ENCODE data around the gene ASB10.

The ASB10 gene

DNA sequence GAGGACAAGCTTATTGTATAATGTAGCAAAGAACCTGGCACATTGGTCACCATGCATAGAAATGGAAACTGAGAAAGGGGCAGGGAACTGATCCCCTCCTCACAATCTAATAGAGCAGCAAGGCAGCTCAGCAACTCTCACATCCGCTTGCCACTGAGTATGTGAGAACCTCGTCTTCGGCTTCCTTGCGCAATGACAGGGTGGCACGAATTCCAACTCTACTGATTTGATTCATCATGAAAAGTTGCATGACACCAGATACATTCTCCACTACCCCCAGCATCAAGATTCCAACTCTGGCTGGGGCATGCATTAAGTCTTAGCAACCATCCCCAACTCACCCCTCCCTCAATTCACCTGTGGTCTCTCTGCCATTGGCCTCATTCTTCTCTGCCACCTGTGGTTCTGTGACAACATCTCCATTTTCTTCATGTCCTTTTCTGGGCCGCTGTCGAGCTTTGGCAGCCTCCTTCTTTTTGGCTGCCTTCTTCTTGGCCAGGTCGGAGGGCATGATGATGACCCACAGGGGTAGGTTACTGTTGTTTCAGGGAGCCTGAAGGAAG lies 39.0 kb upstream of the ASB10 start:
- H3K9me3 Mint-ChIP-seq: no peaks in the 10 kb centered on the region
- H3K36me3 Mint-ChIP-seq (ENCODE audit: low read depth): peaks cover 55% of the 10 kb centered on the region
- H3K27ac Mint-ChIP-seq: peak overlapping the region; percentile 93
- peak overlapping the region; percentile 96 for H3K4me3 Mint-ChIP-seq
- H3K27me3 Mint-ChIP-seq: peaks cover 1% of the 10 kb centered on the region
- peaks cover 37% of the 10 kb centered on the region for H3K4me1 Mint-ChIP-seq (ENCODE audit: low read depth)
- intact Hi-C loops (cut with micrococcal nuclease): loop anchor here (2.0 to 5.0 kb wide), 2 partner anchors 19 to 126 kb away; no protein-coding TSS in a partner anchor

DNA sequence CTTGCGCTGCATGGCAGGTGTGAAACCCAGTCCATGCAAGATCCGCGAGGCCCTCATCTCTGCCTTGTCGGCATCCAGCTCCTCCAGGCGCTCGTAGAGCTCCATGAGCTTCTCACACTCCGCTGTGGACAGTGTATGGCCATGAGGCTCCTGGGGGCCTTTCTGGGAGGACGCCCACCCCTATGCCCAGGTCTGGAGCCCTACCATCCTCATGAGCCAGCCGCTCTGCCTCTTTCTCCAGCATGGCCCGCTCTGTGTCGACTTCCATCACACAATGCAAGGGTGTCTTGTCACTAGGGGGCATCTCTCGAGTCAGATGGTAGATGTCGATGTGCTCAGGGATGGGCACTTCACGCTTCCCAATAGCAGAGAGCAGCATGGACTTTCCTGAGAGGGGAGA lies 36.7 kb upstream of the ASB10 start:
- Mint-ChIP-seq H3K4me1 (ENCODE audit: low read depth) (peaks cover 37% of the 10 kb centered on the region), H3K9me3 (no peaks in the 10 kb centered on the region), H3K4me3 (no peak overlapping the region), H3K36me3 (ENCODE audit: low read depth) (peaks cover 78% of the 10 kb centered on the region), H3K27ac (no peak overlapping the region), H3K27me3 (no peaks in the 10 kb centered on the region)
- intact Hi-C loops (cut with micrococcal nuclease): no loop called here

GRCh38 chr7:151218170-151218569 lies 31.1 kb upstream of the ASB10 start:
- Mint-ChIP-seq H3K9me3 (no peaks in the 10 kb centered on the region), H3K4me1 (ENCODE audit: low read depth) (no peaks in the 10 kb centered on the region), H3K4me3 (no peak overlapping the region), H3K27me3 (no peaks in the 10 kb centered on the region), H3K36me3 (ENCODE audit: low read depth) (peaks cover 95% of the 10 kb centered on the region), H3K27ac (no peak overlapping the region)
- intact Hi-C loops (cut with micrococcal nuclease): no loop called here

DNA sequence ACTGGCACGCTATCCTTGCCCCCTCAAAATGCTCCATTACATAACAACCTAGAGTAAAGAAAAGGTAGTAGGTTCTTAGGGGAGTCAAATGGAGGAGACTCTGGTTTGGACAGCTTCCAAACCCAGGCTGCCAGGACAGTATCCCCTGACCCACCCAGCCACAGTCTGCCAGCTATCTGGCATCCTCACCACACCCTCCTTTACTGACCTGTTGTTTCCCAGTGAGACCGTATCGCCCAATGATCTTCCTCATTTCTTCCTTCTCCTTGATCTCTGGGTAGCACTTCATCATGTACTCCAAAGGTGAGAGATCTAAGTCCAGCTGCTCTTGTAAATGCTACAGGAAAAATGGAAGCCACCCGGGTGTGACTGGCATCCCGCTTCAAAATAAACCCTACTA lies 28.3 kb upstream of the ASB10 start:
- Mint-ChIP-seq H3K27ac (no peak overlapping the region), H3K4me3 (no peak overlapping the region), H3K27me3 (no peaks in the 10 kb centered on the region), H3K36me3 (ENCODE audit: low read depth) (peaks cover 90% of the 10 kb centered on the region), H3K4me1 (ENCODE audit: low read depth) (no peaks in the 10 kb centered on the region), H3K9me3 (no peaks in the 10 kb centered on the region)
- intact Hi-C loops (cut with micrococcal nuclease): no loop called here

- Mint-ChIP-seq H3K4me1 (ENCODE audit: low read depth) (no peaks in the 10 kb centered on the region), H3K4me3 (no peak overlapping the region), H3K36me3 (ENCODE audit: low read depth) (peaks cover 75% of the 10 kb centered on the region), H3K27me3 (peaks cover 2% of the 10 kb centered on the region), H3K27ac (no peak overlapping the region), H3K9me3 (no peaks in the 10 kb centered on the region)
- intact Hi-C loops (cut with micrococcal nuclease): no loop called here
Observed at GRCh38 chr7:151213826-151214225, 26.8 kb upstream of the ASB10 start.

DNA sequence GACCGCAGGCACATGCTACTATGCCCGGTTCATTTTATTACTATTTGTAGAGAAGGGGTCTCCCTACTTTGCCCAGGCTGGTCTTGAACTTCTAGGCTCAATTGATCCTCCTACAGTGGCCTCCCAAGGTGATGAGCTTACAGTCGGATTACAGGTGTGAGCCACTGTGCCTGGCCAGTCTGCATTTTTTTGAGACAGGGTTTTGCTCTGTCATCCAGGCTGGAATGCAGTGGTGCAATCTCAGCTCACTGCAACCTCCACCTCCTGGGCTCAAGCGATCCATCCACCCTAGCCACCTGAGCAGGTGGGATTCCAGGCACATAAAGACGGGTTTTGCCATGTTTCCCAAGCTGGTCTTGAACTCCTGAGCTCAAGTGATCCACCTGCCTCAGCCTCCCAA lies 25.6 kb upstream of the ASB10 start:
- H3K4me3 Mint-ChIP-seq: no peak overlapping the region
- H3K4me1 Mint-ChIP-seq (ENCODE audit: low read depth): no peaks in the 10 kb centered on the region
- H3K27ac Mint-ChIP-seq: no peak overlapping the region
- H3K27me3 Mint-ChIP-seq: peaks cover 6% of the 10 kb centered on the region
- intact Hi-C loops (cut with micrococcal nuclease): no loop called here
- H3K36me3 Mint-ChIP-seq (ENCODE audit: low read depth): peaks cover 63% of the 10 kb centered on the region
- no peaks in the 10 kb centered on the region for H3K9me3 Mint-ChIP-seq

DNA sequence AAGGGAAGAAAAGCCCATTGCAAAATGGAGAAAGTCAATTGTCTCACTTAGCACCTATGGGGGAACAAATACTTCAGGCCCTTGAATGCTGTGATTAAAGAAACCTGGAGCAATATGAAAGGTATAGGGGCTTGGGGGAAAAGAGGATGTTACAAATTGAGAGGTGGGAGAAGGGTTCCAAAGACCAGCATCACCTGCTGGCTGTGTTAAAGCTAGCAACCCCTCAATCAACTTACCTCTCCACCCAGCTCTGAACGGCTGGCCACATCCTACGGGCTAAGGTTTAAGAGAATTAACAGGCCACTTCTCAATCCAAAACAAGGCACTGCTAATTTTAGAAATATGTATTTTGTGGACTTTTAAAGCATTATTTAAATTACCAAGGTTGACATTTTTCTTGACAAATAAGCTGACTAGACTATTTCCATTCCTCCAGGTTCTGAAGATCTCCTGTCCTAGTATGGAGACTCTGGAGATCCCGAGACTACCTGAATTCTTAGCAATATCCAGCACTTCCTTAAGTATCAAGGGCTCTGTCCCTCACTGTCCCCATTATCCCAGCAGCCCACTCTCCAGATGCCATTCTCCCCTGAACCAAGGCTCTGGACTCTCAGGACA lies 24.2 kb upstream of the ASB10 start:
- H3K27ac Mint-ChIP-seq: no peak overlapping the region
- no peak overlapping the region for H3K4me3 Mint-ChIP-seq
- peaks cover 19% of the 10 kb centered on the region for H3K27me3 Mint-ChIP-seq
- intact Hi-C loops (cut with micrococcal nuclease): no loop called here
- H3K9me3 Mint-ChIP-seq: no peaks in the 10 kb centered on the region
- H3K36me3 Mint-ChIP-seq (ENCODE audit: low read depth): peaks cover 51% of the 10 kb centered on the region
- no peaks in the 10 kb centered on the region for H3K4me1 Mint-ChIP-seq (ENCODE audit: low read depth)

DNA sequence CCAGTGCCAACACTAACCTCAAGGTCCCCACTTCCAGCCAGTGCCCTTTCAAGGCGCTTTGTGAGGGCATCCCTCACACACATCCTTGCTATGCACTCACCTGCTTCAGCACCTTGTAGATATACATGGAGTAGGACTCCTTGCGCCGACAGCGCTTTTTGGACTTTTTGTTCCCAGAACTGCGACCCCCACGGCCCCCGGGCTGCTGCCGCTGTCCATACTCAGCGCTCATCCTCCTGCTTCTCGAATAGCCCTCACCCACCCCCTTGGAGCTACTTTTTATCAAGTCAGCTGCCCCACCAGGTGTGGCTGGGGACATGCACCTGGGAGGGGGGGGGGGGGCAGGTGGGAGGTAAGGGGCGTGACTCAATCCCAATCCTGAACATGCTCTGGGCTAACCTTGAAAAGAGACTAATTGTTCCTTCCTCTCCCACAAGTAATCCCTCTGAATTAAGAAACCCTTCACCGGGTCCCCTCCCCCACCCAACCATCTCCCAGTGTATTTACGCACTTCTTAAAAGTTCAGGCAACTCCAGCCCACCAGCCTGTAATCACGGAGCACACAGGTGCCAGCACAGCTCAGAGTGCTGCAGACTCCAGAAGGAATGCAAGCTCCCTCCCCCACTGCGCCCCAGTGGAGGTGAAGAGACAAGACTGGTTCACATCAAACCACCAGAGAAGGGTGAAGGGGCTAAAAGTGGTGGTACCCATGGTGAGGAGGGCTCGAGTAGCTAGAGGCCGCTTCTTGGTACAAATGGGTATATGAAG lies 23.2 kb upstream of the ASB10 start, which contains the start of gene H2BK1:
H2BK1 (minus strand) TSS at position 402 of the 768 bp plus-strand sequence; CDS start at position 232, 170 bp downstream.
- no peaks in the 10 kb centered on the region for H3K9me3 Mint-ChIP-seq
- H3K36me3 Mint-ChIP-seq (ENCODE audit: low read depth): peaks cover 42% of the 10 kb centered on the region
- no peak within 1 kb of the TSS for H3K4me3 Mint-ChIP-seq
- intact Hi-C loops (cut with micrococcal nuclease): no loop called here
- H3K27me3 Mint-ChIP-seq: peaks cover 28% of the 10 kb centered on the region
- no peaks in the 10 kb centered on the region for H3K4me1 Mint-ChIP-seq (ENCODE audit: low read depth)
- no peak within 1 kb of the TSS for H3K27ac Mint-ChIP-seq

- Mint-ChIP-seq H3K27me3 (peaks cover 34% of the 10 kb centered on the region), H3K9me3 (no peaks in the 10 kb centered on the region), H3K36me3 (ENCODE audit: low read depth) (peaks cover 35% of the 10 kb centered on the region), H3K27ac (no peak overlapping the region), H3K4me1 (ENCODE audit: low read depth) (no peaks in the 10 kb centered on the region), H3K4me3 (no peak overlapping the region)
- intact Hi-C loops (cut with micrococcal nuclease): no loop called here
Observed at GRCh38 chr7:151209588-151209987, 22.5 kb upstream of the ASB10 start.

GRCh38 chr7:151208253-151208862 lies 21.3 kb upstream of the ASB10 start:
- intact Hi-C loops (cut with micrococcal nuclease): no loop called here
- peaks cover 45% of the 10 kb centered on the region for H3K27me3 Mint-ChIP-seq
- H3K27ac Mint-ChIP-seq: no peak overlapping the region
- H3K4me1 Mint-ChIP-seq (ENCODE audit: low read depth): no peaks in the 10 kb centered on the region
- no peak overlapping the region for H3K4me3 Mint-ChIP-seq
- H3K9me3 Mint-ChIP-seq: no peaks in the 10 kb centered on the region
- peaks cover 23% of the 10 kb centered on the region for H3K36me3 Mint-ChIP-seq (ENCODE audit: low read depth)

- Mint-ChIP-seq H3K9me3 (no peaks in the 10 kb centered on the region), H3K27ac (no peak overlapping the region), H3K4me1 (ENCODE audit: low read depth) (no peaks in the 10 kb centered on the region), H3K4me3 (no peak overlapping the region), H3K27me3 (peaks cover 49% of the 10 kb centered on the region), H3K36me3 (ENCODE audit: low read depth) (peaks cover 17% of the 10 kb centered on the region)
- intact Hi-C loops (cut with micrococcal nuclease): no loop called here
Observed at GRCh38 chr7:151207804-151208203, 20.8 kb upstream of the ASB10 start.

DNA sequence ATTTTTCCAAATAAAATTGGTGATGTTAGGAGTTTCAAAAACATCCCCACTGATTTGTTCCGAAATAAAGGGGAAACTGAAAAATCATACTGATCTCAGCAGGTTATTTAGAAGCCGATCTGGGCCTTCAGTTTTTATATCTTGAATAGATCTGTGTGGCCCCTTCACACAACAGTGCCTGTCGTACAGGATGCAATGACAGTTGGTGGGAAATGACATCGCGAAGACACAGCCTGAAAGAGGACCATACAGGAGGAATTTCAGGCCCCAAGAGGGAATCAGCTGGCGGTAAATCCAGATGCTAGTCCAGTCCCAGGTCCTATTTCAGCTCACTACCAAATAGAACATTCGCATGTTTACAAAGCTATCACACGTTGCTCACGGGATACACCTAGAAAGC lies 20.3 kb upstream of the ASB10 start:
- Mint-ChIP-seq H3K36me3 (ENCODE audit: low read depth) (peaks cover 12% of the 10 kb centered on the region), H3K27me3 (peaks cover 50% of the 10 kb centered on the region), H3K27ac (no peak overlapping the region), H3K4me1 (ENCODE audit: low read depth) (no peaks in the 10 kb centered on the region), H3K4me3 (no peak overlapping the region), H3K9me3 (no peaks in the 10 kb centered on the region)
- intact Hi-C loops (cut with micrococcal nuclease): no loop called here

GRCh38 chr7:151206914-151207313 lies 19.9 kb upstream of the ASB10 start:
- Mint-ChIP-seq H3K27me3 (peaks cover 50% of the 10 kb centered on the region), H3K4me3 (no peak overlapping the region), H3K9me3 (no peaks in the 10 kb centered on the region), H3K36me3 (ENCODE audit: low read depth) (peaks cover 8% of the 10 kb centered on the region), H3K27ac (no peak overlapping the region), H3K4me1 (ENCODE audit: low read depth) (no peaks in the 10 kb centered on the region)
- intact Hi-C loops (cut with micrococcal nuclease): no loop called here

- intact Hi-C loops (cut with micrococcal nuclease): no loop called here
- Mint-ChIP-seq H3K9me3 (no peaks in the 10 kb centered on the region), H3K36me3 (ENCODE audit: low read depth) (peaks cover 4% of the 10 kb centered on the region), H3K27ac (no peak overlapping the region), H3K4me3 (no peak overlapping the region), H3K4me1 (ENCODE audit: low read depth) (no peaks in the 10 kb centered on the region), H3K27me3 (peaks cover 50% of the 10 kb centered on the region)
Observed at GRCh38 chr7:151205730-151206129, 18.7 kb upstream of the ASB10 start.
